Measurements from ENCODE around the gene EEFSEC.

EEFSEC gene

DNA sequence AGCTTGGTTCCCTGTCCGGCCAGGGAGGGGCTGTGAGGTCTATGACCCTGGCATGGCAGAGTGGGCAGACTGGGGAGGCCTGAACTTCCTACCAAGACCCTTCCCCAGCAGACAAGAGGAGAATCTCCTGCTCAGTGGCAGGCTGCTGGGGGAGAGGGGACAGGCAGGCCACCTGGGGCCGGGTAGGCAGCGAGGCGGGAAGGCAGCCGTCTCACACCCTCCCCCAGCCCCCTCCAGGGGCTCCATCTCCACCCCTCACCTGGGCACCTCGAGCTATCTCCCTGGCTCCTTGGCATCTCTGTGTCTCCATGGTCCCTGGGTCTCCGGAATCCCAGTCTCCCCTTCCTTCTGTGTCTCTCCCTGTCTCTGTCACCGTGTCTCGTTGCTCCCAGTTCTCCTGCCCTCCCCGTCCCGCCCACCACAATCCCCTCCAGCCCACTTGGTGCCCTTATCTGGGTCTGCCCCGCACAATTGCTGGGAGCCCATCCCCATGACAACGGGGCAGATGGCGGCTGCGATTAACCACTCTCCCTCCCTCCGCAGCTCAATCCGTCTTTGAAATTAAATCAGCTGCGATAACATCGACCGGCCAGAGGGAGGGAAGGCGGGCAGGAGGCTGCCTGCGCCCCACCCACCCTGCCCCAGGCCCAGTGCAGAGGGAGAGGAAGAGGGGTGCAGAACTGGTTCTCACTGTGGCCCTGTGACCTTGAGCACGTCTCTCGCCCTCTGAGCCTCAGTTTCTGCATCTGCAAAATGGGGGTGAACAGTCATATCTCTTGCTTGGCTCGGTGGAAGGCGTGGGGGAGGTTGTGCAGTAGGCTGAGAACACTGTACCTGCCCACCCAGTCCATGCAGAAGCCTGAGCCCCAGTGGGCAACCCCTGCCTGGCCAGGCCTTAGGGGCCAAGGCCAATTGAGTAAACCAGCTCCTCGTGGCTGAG, 303.8 kb downstream of the EEFSEC start:
- DNase-seq = no peak

- DNase-seq = no peak
Observed at GRCh38 chr3:128457937-128458336, 304.7 kb downstream of the EEFSEC start.

Measured in activated CD4-positive, alpha-beta T cell treated with anti-CD3 and anti-CD28 coated beads, Interleukin-2, amount 50 U/mL, for 16 hours (primary cell).